Suppressor macrophage treated with lipopolysaccharide for 4 hours (primary cell): ENCODE data around the gene BDKRB1.
"Not testable (repeated sequence)": the region's sequence is repeated elsewhere in the genome, so short reads cannot be mapped to it uniquely, and the experiment has no call there.

Experiments used
- DNase-seq: peaks from one replicate; pipeline ENCODE4 v3.0.0-alpha.2; 2020

BDKRB1 gene

GRCh38 chr14:96235426-96235825, 20.6 kb upstream of the BDKRB1 start:
- DNase-seq = no peak

DNA sequence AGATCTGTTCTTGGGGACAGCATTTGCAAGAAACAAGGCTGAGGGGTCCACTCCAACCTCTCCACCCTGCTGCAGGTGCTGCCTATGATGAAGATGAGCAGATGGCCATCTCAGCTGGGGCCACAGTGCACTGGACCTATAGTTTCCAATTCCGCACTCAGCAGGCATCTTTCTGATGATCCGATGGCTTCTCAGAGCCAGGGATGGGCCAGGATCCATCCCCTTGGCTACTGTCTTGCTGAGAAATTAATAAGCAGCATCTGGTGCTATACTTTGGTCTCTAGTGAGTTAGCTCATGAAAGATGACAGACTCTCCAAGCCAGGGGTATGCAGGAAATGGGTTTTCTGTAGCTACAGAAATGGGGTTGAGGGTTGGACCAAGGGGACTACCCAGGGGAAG, 18.4 kb upstream of the BDKRB1 start:
- no peak for DNase-seq

DNA sequence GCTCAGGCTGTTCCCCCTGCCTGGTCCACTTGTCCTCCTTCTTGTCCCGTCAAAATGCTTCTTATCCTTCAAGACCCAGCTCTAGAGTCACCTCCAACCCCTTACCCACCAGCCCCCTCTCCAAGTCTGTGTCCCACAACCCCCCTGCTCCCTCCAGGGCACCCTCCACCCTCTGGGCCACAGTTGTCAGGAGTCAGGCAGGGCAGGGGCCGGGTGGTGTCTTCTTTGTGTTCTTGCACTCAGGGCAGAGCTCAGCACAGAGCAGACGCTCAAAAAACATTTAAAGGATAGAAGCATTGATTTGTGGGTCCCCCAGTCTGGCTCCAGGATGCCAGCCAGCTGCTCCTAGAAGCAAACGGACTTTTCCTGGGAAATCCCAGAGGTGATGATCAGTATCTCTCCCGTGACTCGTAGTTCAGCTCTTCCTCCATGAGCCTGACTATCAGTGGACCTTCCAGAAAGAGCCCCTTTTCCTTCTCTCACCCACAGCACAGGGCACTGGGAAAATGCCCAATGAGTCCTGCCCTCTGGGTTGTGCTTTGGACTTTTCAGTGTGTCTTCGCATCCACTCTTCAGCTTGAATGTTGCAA, 17.2 kb upstream of the BDKRB1 start:
- DNase-seq = no peak

GRCh38 chr14:96239711-96240141, 16.3 kb upstream of the BDKRB1 start:
- DNase-seq = no peak

DNA sequence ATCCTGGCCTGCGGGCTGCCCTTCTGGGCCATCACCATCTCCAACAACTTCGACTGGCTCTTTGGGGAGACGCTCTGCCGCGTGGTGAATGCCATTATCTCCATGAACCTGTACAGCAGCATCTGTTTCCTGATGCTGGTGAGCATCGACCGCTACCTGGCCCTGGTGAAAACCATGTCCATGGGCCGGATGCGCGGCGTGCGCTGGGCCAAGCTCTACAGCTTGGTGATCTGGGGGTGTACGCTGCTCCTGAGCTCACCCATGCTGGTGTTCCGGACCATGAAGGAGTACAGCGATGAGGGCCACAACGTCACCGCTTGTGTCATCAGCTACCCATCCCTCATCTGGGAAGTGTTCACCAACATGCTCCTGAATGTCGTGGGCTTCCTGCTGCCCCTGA, 15.4 kb upstream of the BDKRB1 start:
- no peak for DNase-seq

GRCh38 chr14:96242126-96242525, 13.9 kb upstream of the BDKRB1 start:
- no peak for DNase-seq

DNA sequence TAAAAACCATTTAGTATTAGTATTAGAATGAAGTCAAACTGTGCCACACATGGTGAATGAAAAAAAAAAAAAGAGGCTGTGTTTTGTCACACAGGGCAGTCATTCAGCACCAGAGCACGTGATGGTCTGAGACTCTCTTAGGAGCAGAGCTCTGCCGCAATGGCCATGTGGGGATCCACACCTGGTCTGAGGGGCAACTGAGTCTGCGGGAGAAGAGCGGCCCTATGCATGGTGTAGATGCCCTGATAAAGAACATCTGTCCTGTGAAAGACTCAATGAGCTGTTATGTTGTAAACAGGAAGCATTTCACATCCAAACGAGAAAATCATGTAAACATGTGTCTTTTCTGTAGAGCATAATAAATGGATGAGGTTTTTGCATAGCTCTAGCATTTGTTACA, 12.2 kb upstream of the BDKRB1 start:
- no peak for DNase-seq

- not testable (repeated sequence) for DNase-seq
Measured at GRCh38 chr14:96245074-96245473, 10.9 kb upstream of the BDKRB1 start.

- no peak for DNase-seq
Measured at GRCh38 chr14:96245710-96246538, 10.1 kb upstream of the BDKRB1 start.

- DNase-seq = peak; percentile 57
Measured at GRCh38 chr14:96246539-96246847, 9.5 kb upstream of the BDKRB1 start.

DNA sequence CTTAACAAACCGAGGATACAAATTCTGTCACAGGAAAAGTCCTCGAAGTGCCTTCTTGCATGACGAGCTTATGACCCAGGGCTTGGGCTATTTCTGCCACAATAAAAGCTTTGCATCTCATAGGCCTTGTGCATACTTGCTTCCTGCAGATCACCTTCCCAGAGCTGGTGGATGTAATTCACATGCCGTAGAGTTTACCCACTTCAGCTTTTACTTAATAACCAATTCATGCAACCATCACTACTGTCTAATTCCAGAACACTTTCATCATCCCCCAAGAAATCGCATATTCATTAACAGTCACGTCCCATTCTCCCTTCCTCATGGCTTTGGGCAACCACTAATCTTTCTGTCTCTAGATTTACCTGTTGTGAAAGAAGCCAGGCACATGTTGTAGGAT, 9.0 kb upstream of the BDKRB1 start:
- DNase-seq = no peak

DNA sequence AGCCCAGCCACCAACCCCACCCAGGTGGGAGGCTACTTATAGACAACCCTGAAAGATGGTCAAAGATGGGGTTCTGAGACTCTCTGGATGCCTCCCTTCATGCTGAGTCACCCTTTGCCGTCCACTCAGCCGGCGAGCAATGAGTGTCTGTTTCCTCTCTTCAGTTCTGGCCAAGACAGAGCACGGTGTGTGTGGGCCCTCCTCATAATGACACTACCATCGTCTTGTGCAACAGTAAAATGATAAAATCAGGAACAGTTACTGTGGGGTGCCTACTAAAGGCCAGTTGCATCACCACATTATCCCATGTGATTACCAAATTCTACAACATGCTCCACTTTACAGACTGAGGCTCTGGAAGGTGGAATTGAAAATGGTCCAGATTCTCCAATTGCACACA, 7.0 kb upstream of the BDKRB1 start:
- DNase-seq = peak; percentile 80

DNA sequence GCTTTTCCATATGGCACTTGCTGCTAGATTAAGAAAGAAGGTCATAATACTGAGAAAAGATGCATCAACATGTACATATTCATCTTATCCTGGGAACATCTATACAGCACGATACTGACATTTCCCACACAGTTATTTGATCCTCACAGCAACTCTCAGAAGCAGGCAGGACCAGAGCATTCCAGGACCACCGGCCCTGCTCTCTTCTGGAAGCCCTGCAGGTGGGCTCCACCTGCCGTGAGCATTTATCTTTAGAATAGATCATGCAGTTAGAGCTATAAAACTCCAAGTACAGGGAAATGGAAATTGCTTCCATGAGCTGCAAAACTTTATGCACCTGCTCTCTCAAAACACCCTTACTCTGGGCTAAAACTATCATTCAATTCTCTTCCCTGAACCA, 5.5 kb upstream of the BDKRB1 start:
- no peak for DNase-seq

DNA sequence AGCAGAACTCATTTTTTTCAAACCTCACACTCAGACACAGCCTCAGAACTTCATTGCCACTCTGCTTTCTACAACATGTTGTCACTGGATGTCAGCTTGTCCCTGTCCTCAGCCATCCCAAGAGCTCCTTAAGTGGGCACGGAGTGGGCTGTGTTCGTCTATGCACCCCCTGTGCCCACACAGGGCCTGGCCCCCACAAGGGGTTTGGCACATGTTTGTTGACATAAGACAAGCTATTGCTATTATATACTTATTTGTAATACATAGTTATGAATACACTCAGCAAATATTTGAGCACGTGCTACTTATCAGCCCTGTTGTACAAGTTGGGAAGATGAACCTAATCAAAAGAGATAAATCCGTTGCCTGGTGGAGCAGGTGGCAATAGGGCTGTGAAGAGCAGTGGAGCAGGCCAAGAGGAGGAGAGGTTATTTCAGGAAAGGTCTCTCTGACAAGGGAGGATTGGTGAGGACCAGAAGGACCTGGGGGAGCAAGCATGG, 4.3 kb upstream of the BDKRB1 start:
- DNase-seq = no peak

DNA sequence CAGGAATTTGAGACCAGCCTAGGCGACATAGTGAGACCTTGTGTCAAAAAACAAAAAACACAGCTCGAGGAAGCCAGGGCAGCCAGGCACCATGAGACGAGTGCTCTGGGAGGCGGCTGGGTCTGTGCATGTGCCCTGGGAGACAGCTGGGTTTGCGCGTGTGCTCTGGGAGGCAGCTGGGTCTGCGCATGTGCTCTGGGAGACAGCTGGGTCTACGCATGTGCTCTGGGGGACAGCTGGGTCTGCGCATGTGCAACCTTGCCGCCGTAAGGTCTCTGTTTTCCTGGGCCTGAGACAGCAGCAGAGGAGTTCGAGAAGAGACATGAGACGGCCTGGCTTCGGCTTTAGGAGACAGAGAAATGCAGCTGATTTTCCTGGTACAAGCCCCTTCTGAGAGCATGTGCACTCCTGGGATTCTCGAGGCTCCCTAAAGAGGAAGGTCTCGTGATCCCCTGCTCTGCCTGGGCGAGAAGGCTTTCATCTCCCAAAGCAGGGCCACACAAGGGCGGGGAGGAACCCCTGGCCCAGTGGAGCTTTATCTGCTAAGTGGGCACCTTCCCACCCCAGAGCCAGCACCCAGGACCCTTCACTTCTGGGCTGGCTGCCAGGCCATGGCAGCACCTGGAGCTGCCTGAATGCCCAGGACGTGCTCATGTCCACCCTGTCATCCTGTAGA, 3.5 kb upstream of the BDKRB1 start:
- DNase-seq = no peak

GRCh38 chr14:96252999-96253539, 2.9 kb upstream of the BDKRB1 start:
- DNase-seq = no peak

- no peak for DNase-seq
Measured at GRCh38 chr14:96254687-96255086, 1.3 kb upstream of the BDKRB1 start.

- no peak for DNase-seq
Measured at GRCh38 chr14:96256407-96256806, 397 bp downstream of the BDKRB1 start.

DNA sequence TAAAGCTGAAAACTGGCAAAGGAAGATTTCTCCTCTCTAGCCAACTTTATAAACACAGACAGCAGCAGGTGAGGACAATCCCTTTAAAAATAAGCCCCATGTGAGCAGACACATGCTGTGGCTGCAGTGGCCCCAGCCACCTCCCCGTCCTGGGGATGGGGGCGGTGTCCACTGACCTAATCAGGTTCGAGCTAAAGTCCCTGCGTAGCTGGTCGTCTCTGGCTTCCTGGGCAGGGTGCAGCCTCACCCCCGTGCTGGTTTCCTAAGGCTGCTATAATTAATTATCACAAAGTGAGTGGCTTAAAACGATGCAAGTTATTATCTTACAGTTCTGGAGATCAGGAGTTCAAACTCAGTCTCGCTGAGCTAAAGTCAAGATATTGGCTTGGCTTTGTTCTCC, 1.0 kb downstream of the BDKRB1 start:
- DNase-seq = no peak

GRCh38 chr14:96257900-96258299, 1.9 kb downstream of the BDKRB1 start:
- DNase-seq = no peak

- peak; percentile 4 for DNase-seq
Measured at GRCh38 chr14:96260341-96260821, 4.4 kb downstream of the BDKRB1 start.

- DNase-seq = no peak
Measured at GRCh38 chr14:96261053-96261452, 5.0 kb downstream of the BDKRB1 start.

DNA sequence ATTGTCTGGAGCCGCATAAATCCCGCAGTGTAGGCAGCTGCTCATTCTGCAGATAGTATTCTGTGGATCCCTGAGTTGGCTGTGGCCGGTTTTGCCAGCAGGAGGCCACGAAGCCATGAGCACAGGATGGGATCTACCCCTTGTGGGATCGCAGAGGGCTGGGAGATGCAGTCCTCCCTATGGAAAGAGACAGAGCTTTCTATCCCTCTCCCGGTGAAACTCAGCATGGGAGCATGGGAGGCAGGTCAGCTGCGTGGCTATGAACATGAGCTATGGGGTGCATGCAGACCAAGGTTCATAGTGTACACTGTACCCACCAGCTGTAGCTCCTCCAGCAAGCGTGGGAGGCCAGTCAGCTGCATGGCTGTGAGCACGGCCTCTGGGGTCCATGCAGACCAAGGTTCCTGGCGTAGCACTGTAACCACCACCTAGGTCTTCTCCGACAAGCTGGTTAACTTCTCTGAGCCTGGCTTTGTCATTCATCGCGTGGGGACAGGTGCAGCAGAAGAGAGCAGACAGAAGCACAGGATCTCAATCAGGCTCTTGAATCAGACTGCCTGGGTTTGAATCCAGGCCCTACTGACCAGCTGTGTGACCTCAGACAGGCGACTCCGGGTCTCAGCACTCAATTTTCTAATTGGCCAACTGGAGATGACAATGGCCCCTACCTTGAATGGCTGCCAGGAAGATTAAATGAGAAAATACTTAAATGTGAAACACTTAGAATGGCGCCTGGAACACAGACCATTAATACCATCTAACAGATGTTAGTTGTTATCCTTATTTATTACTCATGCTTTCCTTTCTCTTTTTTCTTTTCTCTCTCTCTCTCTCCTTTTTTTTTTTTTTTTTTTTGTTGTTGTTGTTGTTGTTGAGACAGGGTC, 6.0 kb downstream of the BDKRB1 start:
- DNase-seq = no peak
